ENCODE results near the gene PEX7.

GRCh38 chr6:136790411-136791295, 31.7 kb upstream of the PEX7 start:
- TF ChIP-seq POLR2A (IDR thresholded peaks at IDR 0.05) (no peak), CTCF (IDR thresholded peaks at IDR 0.05) (no peak), EP300 (IDR thresholded peaks at IDR 0.05; ENCODE audit: low read depth) (no peak)

Measured in transverse colon (tissue), 3 donors.